Measurements from ENCODE around the gene MYRIP. TPM values are rescaled to one million over a fixed set of nuclear protein-coding genes. Genes with fewer than 3 reads are reported as not detected.

The MYRIP gene
- total and polyA plus RNA-seq, 8 donors = 1.4 to 11.2 (median 7.8) TPM

DNA sequence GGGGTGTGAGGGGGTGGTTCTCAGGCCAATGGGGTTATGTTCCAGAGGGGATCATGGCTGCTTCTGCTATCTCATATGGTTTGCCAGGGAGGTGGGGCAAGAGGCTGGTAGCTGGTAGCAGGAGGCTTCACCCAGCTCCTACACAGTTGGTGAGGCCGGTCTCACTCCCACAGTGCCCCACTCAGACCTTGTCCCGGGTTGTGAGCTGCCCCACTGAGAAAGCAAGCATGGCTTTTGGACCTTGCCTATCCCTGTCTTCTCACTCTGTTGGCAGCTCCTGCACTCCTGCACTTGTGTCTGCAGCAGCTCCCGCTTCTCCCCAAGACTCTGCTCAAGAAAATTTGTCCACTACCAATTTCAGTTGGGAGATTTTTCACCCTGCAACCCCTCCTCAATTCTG is 46.1 kb downstream of the MYRIP start:
- Histone ChIP-seq H3K4me3 (no peak overlapping the region), H3K4me1 (peaks cover 0 to 4% (median under 1%) of the 10 kb centered on the region in 3 donors), H3K27ac (no peak overlapping the region), H3K36me3 (no peaks in the 10 kb centered on the region), H3K9me3 (no peaks in the 10 kb centered on the region), H3K27me3 (no peaks in the 10 kb centered on the region)
- 92 to 95% methylated on average over 3 of the region's 3 CpGs for WGBS, 2 donors
- intact Hi-C loops (cut with DNase I) = no loop called here
- no peak for DNase-seq
- FAIRE-seq = no peak
- TF ChIP-seq, protein P1, sequence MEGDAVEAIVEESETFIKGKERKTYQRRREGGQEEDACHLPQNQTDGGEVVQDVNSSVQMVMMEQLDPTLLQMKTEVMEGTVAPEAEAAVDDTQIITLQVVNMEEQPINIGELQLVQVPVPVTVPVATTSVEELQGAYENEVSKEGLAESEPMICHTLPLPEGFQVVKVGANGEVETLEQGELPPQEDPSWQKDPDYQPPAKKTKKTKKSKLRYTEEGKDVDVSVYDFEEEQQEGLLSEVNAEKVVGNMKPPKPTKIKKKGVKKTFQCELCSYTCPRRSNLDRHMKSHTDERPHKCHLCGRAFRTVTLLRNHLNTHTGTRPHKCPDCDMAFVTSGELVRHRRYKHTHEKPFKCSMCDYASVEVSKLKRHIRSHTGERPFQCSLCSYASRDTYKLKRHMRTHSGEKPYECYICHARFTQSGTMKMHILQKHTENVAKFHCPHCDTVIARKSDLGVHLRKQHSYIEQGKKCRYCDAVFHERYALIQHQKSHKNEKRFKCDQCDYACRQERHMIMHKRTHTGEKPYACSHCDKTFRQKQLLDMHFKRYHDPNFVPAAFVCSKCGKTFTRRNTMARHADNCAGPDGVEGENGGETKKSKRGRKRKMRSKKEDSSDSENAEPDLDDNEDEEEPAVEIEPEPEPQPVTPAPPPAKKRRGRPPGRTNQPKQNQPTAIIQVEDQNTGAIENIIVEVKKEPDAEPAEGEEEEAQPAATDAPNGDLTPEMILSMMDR (IDR thresholded peaks at IDR 0.05) = no peak
- ATAC-seq = no peak

DNA sequence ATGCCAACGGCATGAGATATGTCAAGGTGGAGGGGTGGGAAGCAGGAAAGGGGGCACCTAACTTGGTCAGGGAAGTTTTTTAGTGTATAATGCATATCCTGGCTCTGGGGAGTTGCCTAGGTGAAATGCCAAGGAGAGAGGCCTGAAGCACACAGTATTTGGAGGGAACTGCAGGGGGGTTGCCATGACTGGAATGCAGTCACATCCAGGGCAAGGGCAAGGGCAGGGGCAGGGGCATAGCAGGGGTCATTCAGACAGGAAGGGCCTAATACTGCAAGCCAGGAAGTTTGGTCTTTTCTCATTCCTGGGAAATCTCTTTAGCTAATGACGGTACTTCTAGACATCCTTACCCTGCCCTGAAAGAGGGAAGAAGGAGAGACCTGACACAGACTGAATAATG is 60.5 kb downstream of the MYRIP start:
- DNase-seq (no peak), ATAC-seq (no peak), FAIRE-seq (no peak)
- WGBS, 2 donors = 84 to 89% methylated on average over 2 of the region's 2 CpGs
- Histone ChIP-seq H3K9me3 (no peaks in the 10 kb centered on the region), H3K36me3 (no peaks in the 10 kb centered on the region), H3K27me3 (no peaks in the 10 kb centered on the region), H3K4me1 (no peaks in the 10 kb centered on the region), H3K4me3 (no peak overlapping the region), H3K27ac (no peak overlapping the region)
- intact Hi-C loops (cut with DNase I) = no loop called here
- TF ChIP-seq, protein P1 (IDR thresholded peaks at IDR 0.05) = no peak

DNA sequence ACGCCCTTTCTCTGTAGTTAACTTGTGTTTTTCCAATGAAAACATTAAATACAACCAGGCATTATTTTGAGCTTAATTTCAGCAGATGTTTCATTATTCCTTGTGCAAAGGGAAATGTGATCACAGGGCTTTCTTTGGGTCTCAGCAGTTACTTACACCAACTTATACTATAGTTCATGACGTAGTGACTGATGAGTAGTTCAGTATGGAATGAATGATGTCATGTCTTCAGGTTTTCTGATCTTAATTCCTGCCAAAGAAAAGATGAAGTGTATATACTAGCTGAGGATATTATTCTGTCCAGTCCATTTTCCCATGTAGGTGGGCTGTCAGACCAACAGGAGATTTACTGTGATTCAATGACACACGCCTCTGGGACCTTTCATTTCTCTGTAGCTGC is 61.3 kb downstream of the MYRIP start:
- H3K4me1 ChIP-seq = no peaks in the 10 kb centered on the region
- intact Hi-C loops (cut with DNase I) = no loop called here
- WGBS, 2 donors = 79 to 84% methylated on average over 3 of the region's 3 CpGs
- ATAC-seq (no peak), DNase-seq (no peak), FAIRE-seq (no peak)
- TF ChIP-seq, protein P1 (IDR thresholded peaks at IDR 0.05) = no peak
- no peaks in the 10 kb centered on the region for H3K27me3 ChIP-seq
- H3K4me3 ChIP-seq = no peak overlapping the region
- H3K27ac ChIP-seq = no peak overlapping the region
- no peaks in the 10 kb centered on the region for H3K36me3 ChIP-seq
- H3K9me3 ChIP-seq = no peaks in the 10 kb centered on the region

DNA sequence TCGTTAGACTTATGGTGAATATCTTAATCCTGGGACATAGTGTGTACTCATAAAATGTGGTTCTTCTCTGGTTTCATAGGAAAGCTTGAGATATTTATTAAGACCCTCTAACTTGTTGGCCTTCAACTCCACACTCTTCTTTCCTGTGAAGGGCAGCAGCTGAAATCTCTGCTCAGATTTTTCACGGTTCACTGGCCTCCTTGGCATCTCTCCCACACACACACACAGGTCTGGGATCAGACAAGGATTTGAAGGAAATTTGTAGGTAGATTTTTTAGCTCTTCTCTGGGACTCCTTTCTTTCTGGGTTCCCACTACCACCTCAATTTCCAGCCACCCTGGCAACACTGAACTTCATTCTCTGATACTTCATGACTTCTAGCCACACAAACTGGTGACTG is 70.2 kb downstream of the MYRIP start:
- H3K4me3 ChIP-seq = no peak overlapping the region
- H3K27me3 ChIP-seq = no peaks in the 10 kb centered on the region
- ATAC-seq = no peak
- H3K4me1 ChIP-seq = no peaks in the 10 kb centered on the region
- TF ChIP-seq, protein P1 (IDR thresholded peaks at IDR 0.05) = no peak
- intact Hi-C loops (cut with DNase I) = no loop called here
- no peak for FAIRE-seq
- H3K36me3 ChIP-seq = no peaks in the 10 kb centered on the region
- H3K9me3 ChIP-seq = no peaks in the 10 kb centered on the region
- DNase-seq = no peak
- 60 to 67% methylated on average over 2 of the region's 2 CpGs for WGBS, 2 donors
- H3K27ac ChIP-seq = no peak overlapping the region

DNA sequence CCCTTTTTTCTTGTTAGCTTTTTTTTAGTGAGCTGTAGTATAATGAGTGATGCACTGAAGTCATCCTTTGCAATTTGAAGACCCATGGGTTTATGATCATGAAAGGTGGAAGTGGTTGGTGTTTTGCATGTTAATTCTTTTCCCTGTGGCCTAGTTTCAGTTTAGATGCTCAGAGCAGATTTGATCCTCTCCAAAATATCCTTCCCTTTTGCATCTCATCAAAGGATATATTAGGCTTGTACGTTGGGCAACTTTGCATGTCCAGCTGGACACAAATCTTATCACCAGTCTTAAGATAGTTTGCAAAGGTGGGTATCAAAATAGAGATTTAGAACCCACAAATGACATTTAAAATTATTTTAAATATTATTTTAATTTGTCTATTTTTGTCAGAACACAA is 72.7 kb downstream of the MYRIP start:
- Histone ChIP-seq H3K9me3 (no peaks in the 10 kb centered on the region), H3K4me1 (no peaks in the 10 kb centered on the region), H3K36me3 (no peaks in the 10 kb centered on the region), H3K4me3 (no peak overlapping the region), H3K27ac (no peak overlapping the region), H3K27me3 (no peaks in the 10 kb centered on the region)
- WGBS, 2 donors = 96 to 97% methylated on average over 1 of the region's 1 CpG
- FAIRE-seq (no peak), DNase-seq (no peak), ATAC-seq (no peak)
- TF ChIP-seq, protein P1 (IDR thresholded peaks at IDR 0.05) = no peak
- intact Hi-C loops (cut with DNase I) = no loop called here

Measured in pancreas (tissue), 10 donors.